NCI-H526 (cell line): Measurements from ENCODE around the gene OSGIN1.

Experiments used
- DNase-seq, 2 experiments: peaks; one replicate each; lab custom pipeline; 2025; lab: John Stamatoyannopoulos, UW

The OSGIN1 gene

DNA sequence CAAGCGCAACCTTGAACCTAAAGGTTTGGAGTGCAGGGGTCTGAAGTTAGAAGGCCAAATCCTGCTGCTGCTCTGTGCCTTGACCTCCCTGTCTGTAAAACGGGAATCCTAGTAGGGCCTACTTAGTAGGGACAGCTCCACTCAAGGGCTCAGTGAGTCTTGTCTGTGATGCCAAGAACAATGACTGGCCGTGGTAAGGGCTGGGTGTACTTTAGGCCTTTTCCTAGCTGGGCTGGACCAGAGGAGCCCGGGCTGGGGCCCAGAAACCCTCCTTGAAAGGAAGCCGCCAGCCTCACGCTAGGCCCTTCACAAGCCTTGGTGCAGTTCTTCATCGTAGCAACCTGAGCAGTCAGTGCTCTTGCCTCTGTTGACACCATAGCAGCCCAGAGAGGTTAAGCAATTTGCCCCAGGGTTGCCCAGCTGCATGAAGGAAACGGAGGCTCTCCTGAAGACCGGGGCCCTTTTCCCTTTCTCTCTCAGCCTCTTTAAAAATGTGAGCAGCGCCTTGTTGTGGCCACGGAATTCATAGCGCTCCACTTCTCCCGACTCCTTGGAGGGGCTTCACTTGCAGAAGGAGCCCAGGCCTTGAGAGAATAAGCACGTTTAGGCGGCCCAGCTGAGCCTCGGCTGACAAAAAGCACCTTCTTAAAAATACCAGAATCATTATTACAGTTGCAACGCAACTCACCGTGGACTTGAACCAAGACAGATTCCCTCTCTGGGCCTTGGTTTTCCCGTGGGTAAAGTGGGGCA is 19.4 kb downstream of the OSGIN1 start:
- no peak for DNase-seq

DNA sequence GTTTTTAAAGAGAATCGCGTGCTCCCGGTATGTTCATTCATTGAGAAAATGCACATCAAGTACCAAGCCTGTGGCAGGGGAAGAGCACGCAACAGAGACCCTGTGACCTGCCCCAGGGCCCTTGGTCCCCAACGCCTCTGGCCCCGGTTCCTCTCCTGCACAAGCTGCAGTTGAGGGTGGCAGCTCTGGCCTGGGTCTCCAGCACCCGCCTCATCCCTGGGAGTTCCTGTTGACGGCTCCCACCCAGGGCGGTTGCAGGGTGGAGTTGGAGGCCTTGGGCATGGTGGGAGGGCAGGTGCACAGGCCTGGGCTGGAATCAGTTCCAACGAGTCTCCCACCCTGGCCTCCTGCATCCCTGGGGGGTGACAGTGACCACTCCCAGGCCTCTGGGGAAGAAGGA is 20.0 kb downstream of the OSGIN1 start:
- DNase-seq = no peak

DNA sequence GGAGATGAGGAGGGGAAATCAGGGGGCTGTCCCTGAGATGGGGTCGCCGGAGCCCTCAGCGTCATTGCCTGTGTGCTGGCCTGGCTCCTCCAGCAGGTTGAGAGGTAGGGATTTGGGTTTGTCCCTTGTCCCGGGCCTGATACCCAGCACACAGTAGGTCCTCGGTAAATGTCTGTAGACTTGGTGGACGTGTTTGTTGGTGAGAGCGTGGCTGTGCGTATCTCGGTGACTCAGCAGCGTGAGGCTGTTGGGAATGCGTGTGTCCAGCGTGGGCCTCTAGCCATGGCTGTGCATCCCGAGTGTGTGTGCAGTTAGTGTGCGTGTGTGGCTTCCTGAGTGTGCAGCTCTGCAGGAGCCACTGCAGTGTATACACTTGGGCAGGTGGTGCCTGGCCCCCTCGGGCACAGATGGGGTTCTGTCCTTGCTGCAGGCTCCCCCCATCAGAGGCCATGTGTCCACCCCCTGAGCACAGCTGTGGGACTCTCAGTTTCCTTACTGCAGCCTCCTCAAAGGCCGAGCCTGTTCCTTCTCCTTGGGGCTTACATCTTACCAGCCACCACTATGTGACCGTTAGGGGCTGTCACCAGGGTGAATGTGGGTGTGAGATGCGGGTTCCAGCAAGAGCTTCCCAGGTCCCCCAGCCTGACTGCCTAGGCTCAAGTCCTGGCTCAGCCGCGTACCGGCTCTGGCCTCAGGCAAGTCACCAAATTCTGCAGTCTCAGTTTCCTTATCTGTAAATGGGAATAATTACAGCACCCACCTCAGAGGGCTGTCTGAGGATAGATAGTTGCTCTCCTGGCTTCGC is 20.7 kb downstream of the OSGIN1 start:
- DNase-seq = no peak

DNA sequence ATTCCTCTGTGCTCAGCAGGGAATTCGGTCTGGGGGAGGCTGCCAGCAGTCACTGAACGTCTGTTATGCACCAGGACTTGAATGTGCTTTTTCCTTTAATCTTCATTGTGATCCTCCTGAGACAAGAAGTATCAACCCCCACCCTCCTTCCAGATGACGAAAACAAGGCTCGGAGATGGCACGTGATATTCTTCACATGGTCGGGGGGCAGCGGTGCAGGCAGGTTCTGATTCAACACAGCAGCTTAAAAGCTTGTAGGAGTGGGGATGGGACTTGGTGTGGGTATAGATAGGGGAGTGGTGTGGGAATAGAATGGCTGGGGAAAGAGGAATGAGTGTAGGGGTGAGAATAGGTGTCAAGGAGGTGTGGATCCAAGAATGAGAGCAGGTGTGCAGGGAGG is 21.4 kb downstream of the OSGIN1 start:
- DNase-seq = no peak

DNA sequence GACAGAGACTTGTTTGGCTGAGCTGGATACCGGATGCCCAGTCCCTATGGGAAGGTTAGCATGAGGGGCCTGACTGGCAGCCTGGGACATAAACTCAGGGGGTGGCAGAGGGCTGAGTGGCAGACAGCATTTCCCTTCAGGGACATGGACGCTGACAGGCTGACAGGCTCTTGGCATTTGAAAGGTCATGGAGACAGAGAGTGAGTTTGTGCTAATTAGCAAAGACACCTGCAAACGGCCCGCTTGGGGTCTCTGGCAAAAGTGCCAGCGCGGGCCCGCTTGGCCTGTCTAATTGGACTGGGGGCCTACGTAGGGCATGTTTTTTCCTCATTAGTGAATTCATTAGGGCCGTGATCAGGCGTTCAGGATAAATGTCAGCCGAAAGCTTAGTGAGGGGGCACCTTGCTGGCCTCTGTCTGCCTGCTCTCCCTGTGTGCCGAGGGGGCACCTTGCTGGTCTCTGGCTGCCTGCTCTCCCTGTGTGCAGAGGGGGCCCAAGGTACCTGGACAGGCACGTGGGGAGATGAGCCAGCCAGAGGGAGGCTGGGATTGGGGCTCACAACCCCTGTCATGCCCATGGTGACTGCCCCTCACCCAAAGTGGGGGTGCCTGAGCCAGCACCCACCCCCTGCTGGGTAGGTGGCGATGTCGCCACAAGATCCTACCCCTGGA is 22.7 kb downstream of the OSGIN1 start:
- no peak for DNase-seq

DNA sequence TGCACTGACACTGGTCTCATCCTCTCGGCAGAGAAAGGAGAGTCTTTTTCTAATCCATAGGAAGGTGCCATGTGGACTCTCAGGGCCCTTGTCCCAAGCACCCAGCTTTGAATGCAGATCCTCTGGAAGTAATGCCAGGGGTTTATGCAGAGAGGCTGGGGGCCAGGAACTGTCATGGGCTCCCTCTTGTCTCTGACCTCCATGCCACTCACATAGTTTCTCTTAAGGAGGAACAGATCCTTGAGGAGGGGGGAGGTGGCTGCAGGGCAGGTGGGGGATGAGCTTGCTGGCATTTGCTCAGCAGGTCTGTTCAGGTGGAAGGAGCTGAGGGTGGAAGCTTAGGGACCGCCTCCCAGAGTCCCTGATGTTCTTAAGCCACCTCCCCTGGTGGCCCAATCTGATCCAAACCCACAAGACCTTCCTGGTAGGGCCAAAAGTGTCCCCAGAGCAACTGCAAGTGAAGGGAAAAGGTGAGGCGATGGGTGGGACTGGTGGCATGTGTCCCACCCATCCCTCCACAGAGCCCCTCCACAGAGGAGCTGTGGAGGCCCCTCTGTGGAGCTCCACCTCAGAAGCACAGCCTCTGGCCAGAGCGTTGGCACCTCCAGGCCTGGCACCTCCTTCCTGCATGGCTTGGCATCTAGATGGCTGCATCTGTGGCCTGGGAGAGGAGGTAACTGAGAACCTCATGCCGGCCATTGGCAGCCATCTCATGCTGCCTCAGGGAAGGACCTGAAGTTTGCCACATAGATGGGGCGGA is 24.2 kb downstream of the OSGIN1 start:
- no peak for DNase-seq

DNA sequence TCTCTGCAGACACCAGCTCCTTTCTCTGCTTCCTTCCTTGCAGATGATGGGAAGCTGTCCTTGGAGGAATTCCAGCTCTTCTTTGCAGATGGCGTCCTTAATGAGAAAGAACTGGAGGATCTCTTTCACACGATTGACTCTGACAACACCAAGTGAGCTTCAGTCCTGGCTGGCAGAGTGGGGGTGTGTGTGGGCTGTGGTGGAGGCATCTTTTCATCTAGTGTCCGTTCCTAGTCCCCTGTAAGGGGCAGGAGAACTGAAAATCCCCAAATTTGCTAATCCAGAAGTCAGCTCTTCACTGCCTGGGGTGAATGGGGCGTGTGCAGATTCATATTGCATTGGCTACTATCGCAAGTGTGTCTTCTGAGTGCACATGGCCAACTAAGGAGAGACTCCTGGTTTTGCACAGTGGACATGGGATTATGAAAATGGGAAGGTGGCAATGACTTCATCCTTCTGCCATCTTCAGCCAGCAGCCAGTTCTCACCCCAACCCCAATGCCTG is 25.4 kb downstream of the OSGIN1 start:
- no peak for DNase-seq

DNA sequence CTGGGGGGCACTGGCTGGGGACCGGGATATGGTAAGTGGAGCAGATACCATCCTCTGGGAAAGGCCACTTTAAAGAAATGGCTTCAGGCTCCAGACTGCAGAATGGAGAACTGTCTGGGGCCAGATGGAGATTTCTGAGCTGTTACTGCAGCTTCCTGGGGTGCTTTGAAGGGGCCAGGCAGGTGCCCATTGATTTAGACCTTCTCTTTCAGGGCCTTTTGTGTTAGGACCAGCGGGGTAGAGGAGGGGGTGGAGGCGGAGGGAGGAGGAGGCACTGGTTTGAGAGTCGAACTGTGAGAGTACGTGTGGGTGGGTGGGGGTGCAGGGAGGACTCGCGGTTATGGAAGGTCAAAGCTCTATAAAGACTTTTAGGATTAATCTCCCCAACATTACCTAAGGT is 26.4 kb downstream of the OSGIN1 start:
- DNase-seq = no peak

DNA sequence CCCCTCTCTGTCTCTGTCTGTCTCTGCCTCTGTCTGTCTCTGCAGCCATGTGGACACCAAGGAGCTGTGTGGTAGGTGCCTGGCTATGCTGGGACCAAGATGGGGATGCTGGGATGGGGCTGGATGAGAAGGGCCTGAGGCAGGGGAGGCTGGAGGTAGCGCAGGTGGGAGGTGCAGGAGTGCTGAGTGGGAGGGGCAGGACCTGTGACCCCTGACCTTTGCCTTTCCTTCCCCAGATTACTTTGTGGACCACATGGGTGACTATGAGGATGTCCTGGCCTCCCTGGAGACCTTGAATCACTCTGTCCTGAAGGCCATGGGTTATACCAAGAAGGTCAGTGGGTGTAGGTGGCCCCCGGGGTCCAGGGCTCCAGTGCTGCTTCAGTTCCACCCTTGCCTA is 27.8 kb downstream of the OSGIN1 start:
- no peak for DNase-seq

DNA sequence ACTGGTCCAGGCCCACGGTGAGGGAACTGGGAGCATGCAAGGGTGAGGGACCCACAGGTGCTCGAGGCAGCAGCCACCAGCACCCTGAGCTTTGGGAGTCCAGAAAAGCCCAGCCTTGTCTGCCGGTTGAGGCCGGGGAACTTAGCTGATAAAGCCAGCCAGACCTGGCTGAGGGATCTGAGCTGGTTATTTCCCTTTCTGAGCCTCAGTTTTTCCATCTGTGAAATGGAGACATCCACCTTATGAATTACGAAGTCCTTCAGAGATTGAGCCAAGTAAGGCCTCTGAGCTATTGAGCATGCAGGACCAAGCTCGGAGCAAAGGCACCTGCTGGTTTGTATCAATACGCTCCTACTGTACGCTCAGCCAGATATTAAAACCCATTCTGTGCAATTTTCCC is 28.8 kb downstream of the OSGIN1 start:
- no peak for DNase-seq

DNA sequence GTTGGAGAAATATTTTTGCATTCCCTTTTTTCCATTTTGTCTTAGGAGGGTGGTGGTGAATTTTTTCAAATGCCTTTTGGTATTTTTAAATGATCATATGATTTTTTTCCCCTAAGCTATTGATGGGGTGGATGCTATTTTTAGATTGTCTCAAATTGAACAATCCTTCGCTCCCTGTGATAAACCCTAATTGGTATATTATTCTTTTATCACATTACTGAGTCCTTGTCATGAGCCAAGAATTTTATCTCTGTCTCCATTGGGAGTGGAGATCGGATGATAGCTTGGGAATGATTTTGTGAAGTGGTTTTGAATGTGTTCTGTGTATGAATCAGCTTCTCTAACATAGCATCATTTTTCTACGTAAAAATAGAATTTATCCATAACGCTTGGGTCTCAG is 30.5 kb downstream of the OSGIN1 start:
- DNase-seq = no peak

DNA sequence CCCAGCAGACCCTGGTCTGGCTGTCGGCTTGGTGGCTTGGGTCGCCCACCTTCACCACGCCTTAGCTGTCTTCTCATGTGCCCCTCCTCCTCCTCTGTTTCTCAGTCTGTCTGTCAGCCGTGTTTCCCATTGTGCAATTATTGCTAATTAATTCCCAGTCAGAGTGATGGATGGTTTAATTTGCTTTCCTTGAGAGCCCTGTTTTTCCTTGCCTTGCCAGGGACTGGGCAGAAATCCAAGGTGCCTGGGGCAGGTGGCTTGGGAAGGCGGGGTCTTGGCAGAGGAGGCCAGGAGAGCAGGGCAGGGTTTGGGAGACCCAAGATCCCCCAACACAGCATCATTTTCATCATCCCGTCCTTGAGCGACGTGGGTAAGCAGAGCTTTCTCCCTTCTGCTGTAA is 36.3 kb downstream of the OSGIN1 start:
- no peak for DNase-seq

DNA sequence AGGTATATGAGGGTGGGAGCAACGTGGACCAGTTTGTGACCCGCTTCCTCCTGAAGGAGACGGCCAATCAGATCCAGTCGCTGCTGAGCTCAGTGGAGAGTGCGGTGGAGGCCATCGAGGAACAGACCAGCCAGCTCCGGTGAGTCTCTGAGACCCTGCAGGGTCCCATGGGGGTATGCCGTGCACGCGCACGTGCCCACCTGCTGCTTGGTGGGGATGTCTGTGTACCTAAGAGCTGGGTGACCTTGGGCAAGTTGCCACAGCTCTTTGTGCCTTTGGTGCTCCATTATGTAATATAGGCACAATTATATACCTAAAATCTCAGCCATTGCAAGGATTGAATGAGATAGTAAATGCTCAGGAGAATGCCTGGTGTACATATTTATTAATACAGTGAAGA is 37.5 kb downstream of the OSGIN1 start:
- no peak for DNase-seq

DNA sequence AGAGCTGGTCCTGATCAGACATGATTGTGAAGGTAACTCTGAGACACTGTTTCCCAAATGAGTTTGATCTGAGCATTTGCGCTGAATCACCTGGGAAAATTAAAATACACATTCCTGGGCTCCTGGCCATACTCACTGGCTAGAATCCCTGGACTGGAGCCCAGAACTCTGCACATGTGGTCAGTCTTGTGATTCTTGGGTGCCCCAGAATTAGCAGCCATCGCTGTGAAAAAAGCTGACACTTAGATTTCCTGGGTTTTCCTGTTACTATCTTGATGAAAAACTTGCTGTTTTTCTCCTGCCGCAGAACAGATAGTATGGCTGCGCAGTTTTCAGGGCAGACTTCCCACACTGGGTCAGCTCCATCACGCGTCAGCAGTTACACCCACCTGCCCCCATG is 39.6 kb downstream of the OSGIN1 start:
- DNase-seq = no peak

DNA sequence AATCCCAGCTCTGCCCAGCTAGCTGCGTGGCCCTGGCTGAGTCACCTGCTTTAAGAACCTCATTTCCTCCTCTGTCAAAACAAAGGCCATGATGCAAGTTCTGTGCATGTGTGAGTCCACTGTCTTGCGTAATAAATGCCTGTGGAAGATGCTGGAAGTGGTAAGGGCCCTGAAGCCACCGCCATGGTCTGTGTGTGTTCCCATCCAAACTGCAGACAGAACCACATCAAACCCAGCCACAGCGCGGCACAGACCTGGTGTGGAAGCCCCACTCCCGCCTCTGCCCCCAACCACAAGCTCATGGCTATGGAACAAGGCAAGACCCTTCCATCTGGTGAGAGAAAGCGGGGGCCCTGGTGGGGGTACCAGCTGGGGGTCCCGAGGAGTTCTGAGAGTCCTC is 41.0 kb downstream of the OSGIN1 start:
- no peak for DNase-seq

DNA sequence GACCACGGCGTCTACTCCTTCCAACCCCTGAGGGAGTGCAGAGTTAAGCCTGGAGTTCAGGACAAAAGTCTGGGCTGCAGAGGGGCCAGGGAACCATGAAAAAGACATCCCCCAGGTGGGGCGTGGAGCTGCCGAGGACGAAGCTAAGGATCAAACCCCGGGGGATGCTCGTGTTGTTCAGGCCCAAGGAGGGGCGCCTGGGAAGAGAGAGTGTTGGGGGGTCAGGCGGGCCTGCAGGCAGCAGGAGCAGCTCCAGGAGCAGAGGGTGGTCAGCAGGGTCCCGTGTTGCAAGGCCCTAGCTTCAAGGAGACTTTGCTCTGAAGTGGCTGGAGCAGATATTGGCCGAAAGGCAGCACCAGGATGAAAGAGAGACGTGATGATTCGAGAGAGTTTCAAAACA is 41.7 kb downstream of the OSGIN1 start:
- no peak for DNase-seq

DNA sequence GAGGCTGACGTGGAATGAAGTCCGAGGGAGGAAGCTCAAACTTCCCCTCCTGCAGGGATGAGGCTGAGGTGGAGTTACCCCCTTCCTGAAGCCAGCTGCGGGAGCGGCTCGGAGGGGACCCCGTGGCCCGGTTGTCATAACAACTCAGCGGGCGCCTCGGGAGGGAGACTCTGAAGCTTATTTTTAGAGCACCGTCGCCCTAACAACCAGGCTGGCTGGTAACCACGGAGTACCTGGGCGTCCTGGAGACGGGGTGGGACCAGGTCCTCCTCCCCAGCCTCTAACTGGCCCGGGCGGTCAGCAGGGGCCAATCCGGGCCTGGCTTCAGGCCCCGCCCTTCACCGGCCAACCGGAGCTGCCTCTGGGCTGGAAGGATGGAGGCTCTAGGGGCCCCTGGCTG is 42.7 kb downstream of the OSGIN1 start:
- peak; percentile 50 to 70 for DNase-seq

DNA sequence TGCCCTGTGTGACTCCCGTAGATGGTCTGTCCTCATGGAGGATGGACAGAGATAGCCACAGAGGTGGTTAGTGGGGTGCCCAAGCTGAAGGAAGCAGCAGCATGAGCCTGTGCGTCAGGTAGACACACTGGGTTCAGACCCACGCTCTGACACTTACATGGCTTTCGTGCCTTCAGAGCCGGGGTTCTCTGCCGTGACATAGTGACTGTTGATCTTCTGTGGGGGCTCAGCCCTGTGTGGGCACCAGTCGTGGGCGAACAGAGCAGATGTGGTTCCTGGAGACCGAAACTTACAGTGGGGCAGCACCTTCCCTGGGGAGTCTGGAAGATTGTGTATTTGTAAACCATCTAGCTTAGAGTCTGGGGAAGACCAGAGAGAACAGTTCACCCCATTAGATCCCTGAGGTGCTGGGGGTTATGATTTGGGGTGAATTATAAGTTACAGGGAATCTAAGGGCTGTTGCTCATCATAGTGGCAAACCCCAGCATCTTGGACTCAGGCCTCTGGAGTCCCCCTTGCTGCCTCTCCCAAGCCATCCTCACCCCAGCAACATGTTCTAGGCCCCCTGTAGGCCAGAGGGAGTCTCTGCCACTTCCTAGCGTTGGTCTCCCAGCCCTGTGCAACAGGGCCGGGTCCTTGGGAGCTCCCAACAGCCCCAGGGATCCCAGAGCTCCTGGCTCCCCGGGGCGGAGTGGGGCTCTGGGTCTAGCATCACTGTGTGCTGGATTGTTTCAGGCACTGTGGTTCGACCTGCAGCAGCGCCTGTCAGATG is 43.6 kb downstream of the OSGIN1 start:
- no peak for DNase-seq

DNA sequence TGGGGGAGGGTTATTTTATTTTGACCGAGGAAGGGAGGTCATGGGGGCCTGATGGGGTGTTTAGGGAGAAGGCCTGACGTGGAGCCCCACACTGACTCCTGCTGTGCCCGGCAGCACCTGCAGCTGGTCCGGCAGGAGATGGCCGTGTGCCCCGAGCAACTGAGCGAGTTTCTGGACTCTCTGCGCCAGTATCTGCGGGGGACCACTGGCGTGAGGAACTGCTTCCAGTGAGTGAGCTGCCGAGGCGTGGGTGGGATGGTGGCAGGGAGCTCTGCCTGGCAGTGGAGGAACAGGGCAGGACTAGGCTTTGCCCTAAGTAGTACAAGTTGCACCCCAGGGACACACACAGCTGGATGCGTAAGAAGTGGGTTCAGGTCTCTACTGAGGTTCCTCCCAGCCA is 45.1 kb downstream of the OSGIN1 start:
- no peak for DNase-seq

DNA sequence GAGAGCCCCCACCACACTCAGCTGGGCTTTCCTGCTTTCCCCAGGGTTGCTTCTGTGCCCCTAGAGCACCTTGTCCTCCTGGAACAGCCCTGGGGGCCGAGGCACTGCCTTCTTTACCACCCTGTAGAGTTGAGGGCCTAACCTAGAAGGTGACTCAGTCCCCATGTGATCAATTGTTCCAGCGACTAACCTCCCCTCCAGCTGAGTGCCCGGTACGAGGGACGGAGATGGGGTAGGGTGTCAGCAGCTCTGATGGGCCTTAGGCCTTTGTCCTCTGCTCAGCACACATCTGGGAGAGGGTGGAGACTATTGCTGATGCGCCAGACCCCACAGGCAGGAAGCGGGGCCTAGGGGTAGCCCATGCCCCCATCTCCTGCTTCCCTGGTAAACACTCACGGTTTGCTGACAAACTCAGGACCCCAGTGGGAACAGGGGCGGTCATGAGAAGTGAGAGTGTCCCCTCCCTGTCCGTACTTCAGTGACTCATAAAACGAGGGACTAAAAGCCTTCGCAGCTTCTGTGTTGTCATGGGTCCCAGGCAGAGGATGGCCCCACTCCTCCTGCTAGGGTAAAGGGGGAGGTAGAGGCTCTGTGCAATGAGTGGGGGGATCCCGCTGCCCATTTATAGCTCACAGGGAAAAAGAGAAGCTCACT is 48.1 kb downstream of the OSGIN1 start:
- no peak for DNase-seq

DNA sequence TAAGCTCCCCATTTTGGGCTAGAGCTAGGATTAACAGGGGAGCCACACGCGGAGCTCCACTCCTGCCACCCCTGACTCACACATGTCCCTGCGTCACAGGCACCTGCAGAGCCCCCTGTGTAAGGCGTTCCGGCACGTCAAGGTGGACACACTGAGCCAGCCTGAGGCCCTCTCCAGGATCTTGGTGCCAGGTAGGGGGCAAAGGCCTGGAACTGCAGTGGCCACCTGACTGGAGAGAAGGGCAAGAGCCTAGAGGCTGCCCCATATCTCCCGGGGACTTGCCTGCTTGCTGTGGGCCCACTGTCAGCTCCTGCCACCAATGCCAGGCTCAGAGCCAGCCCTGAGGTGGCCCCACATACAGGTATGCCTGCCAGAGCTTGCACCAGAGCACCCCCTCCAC is 48.7 kb downstream of the OSGIN1 start:
- DNase-seq = no peak
